GM10266 (cell line): ENCODE data around the gene NOS2.
"Not testable (repeated sequence)": the region's sequence is repeated elsewhere in the genome, so short reads cannot be mapped to it uniquely, and the experiment has no call there.

Source experiments
- DNase-seq: peaks from one replicate; pipeline ENCODE4 v3.0.0; 2012; ENCODE audit errors: extremely low spot score
- CTCF ChIP-seq: IDR thresholded peaks from 2 replicates; pipeline ENCODE4 v1.5.1; 2012; ENCODE audit warnings: mild to moderate bottlenecking, low read depth; ENCODE audit not compliant: control insufficient read depth, insufficient read depth; ENCODE audit errors: missing control alignments

The NOS2 gene

GRCh38 chr17:27800522-27800921 lies at the start of gene NOS2:
Gene NOS2 (minus strand): TSS chr17:27800529. CDS start chr17:27798809, 1,720 bp downstream.
- TF ChIP-seq CTCF, result no peak
- DNase-seq, result no peak

- no peak for TF ChIP-seq CTCF
Observed at GRCh38 chr17:27849474-27850185, 49.3 kb upstream of the NOS2 start.

GRCh38 chr17:27848931-27849330 lies 48.6 kb upstream of the NOS2 start:
- DNase-seq, result no peak
- TF ChIP-seq CTCF, result no peak

More at GRCh38 chr17:27849474-27850185, 49.3 kb upstream of the NOS2 start:
- no peak for DNase-seq

GRCh38 chr17:27846808-27847307 lies 46.5 kb upstream of the NOS2 start:
- DNase-seq, result not testable (repeated sequence)

GRCh38 chr17:27846042-27846655 lies 45.8 kb upstream of the NOS2 start:
- no peak for DNase-seq
- no peak for TF ChIP-seq CTCF

GRCh38 chr17:27845264-27846041 lies 45.1 kb upstream of the NOS2 start:
- no peak for TF ChIP-seq CTCF
- DNase-seq, result no peak

- no peak for TF ChIP-seq CTCF
Observed at GRCh38 chr17:27840688-27841087, 40.4 kb upstream of the NOS2 start.

GRCh38 chr17:27840406-27840678 lies 40.0 kb upstream of the NOS2 start:
- not testable (repeated sequence) for DNase-seq

More at GRCh38 chr17:27840688-27841087, 40.4 kb upstream of the NOS2 start:
- DNase-seq, result no peak

- not testable (repeated sequence) for DNase-seq
Observed at GRCh38 chr17:27839571-27840405, 39.5 kb upstream of the NOS2 start.

GRCh38 chr17:27838607-27839006 lies 38.3 kb upstream of the NOS2 start:
- DNase-seq, result not testable (repeated sequence)

GRCh38 chr17:27837769-27838168 lies 37.4 kb upstream of the NOS2 start:
- DNase-seq, result not testable (repeated sequence)
